HepG2 (cell line): ENCODE results near the gene ACSL4. TPM values are rescaled to one million over a fixed set of nuclear protein-coding genes. Genes with fewer than 3 reads are reported as not detected.

Experiments
- ATAC-seq: fragments of 200-7000 bp; cut with Tn5 transposase; 3 replicates; pipeline ENCODE4 v1.9.1; 2020; ENCODE audit warnings: mild to moderate bottlenecking, moderate library complexity
- BruUV-seq: library from RNA; stranded (reverse); fragments of 400-500 nt; replicated peaks from 2 replicates; lab custom pipeline; 2021; lab: Mats Ljungman, UMichigan
- CTCF ChIA-PET: fragments of 300-600 bp; formaldehyde crosslinking; extraction: SDS; loops from one replicate; lab custom pipeline; 2021; ENCODE audit warnings: low total read pairs, inconsistent platforms, low intra/inter-chr PET ratio; lab: Yijun Ruan, JAX
- POLR2A ChIA-PET: fragments of 350-600 bp; sonication (Branson Sonifier 250); formaldehyde crosslinking; loops from one replicate; lab custom pipeline; 2020; ENCODE audit warnings: antibody characterized with exemption, inconsistent platforms; lab: Yijun Ruan, JAX
- DNase-seq: peaks from one replicate; pipeline ENCODE4 v3.0.0-alpha.2; 2015; ENCODE audit warnings: low spot score
- FAIRE-seq: peaks from 3 replicates; lab custom pipeline; 2011; peaks lifted over from hg19 to GRCh38; lab: Jason Lieb, UNC
- H2AFZ ChIP-seq: one replicate; pipeline ENCODE4 v1.6.1; 2011; ENCODE audit warnings: low read length, inconsistent platforms
- H3K27ac ChIP-seq: fragments of 300-600 bp; 3 replicates; pipeline ENCODE4 v1.8.0; 2011; ENCODE audit warnings: mixed run types, mild to moderate bottlenecking, mixed read lengths, low read length, inconsistent platforms; ENCODE audit not compliant: insufficient read depth; ENCODE audit errors: extremely low read length
- H3K27me3 ChIP-seq, 2 experiments: fragments of 200-600 bp in 1 of 2; 2 replicates in 1 of 2; 3 replicates in 1 of 2; pipeline versions ENCODE4 v1.6.0 to v1.8.0; 2011; ENCODE audit warnings: low read length in 2 of 2, mild to moderate bottlenecking in 2 of 2, moderate library complexity in 2 of 2, inconsistent platforms in 1 of 2; ENCODE audit not compliant: insufficient read depth in 2 of 2, control insufficient read depth in 1 of 2
- H3K36me3 ChIP-seq, 2 experiments: fragments of 200-600 bp in 1 of 2; replicated peaks in 1 of 2; 2 replicates in 1 of 2; 3 replicates in 1 of 2; pipeline versions ENCODE4 v1.5.1 to v1.8.0; 2011; ENCODE audit warnings: low read length in 2 of 2, inconsistent platforms in 1 of 2; ENCODE audit not compliant: insufficient read depth in 2 of 2, control insufficient read depth in 1 of 2
- H3K4me1 ChIP-seq: 2 replicates; pipeline ENCODE4 v1.5.1; 2012; ENCODE audit warnings: low read length, inconsistent platforms; ENCODE audit not compliant: insufficient read depth
- H3K4me2 ChIP-seq: 2 replicates; pipeline ENCODE4 v1.6.0; 2011; ENCODE audit warnings: low read depth, low read length, inconsistent platforms
- H3K4me3 ChIP-seq, 3 experiments: fragments of 200-600 bp in 1 of 3; sonication (generic), shearing (Covaris generic) in 1 of 3; replicated peaks in 1 of 3; 2 replicates each; pipeline ENCODE4 v1.5.1; 2011 to 2016; ENCODE audit warnings: low read length in 3 of 3, inconsistent platforms in 2 of 3, low read depth in 2 of 3, mild to moderate bottlenecking in 2 of 3, control low read depth in 1 of 3, mixed read lengths in 1 of 3; ENCODE audit not compliant: insufficient read depth in 1 of 3
- H3K79me2 ChIP-seq: one replicate; pipeline ENCODE4 v1.6.1; 2011; ENCODE audit warnings: low read length, inconsistent platforms; ENCODE audit not compliant: insufficient read depth
- H3K9ac ChIP-seq: 2 replicates; pipeline ENCODE4 v1.6.0; 2011; ENCODE audit warnings: mild to moderate bottlenecking, low read depth, low read length, inconsistent platforms; ENCODE audit not compliant: insufficient read depth
- H3K9me3 ChIP-seq: 2 replicates; pipeline ENCODE4 v1.5.1; 2012; ENCODE audit warnings: mild to moderate bottlenecking, low read length
- H4K20me1 ChIP-seq: 2 replicates; pipeline ENCODE4 v1.6.0; 2011; ENCODE audit warnings: inconsistent platforms, mild to moderate bottlenecking, low read length, moderate library complexity; ENCODE audit not compliant: insufficient read depth
- BRD4 ChIP-seq: sonication (generic); formaldehyde crosslinking; IDR thresholded peaks from 2 replicates; pipeline ENCODE4 v1.4.0; 2020; ENCODE audit warnings: missing genetic modification reagents
- ELF4 ChIP-seq: sonication (generic); formaldehyde crosslinking; IDR thresholded peaks from 2 replicates; pipeline ENCODE4 v1.5.0; 2020; ENCODE audit warnings: missing genetic modification reagents, mild to moderate bottlenecking, moderate library complexity, borderline replicate concordance
- FOSL2 ChIP-seq: sonication (generic); formaldehyde crosslinking; IDR thresholded peaks from 2 replicates; pipeline ENCODE4 v1.4.0; 2020; ENCODE audit warnings: missing genetic modification reagents
- FOXP4 ChIP-seq: sonication (generic); formaldehyde crosslinking; IDR thresholded peaks from 2 replicates; pipeline ENCODE4 v1.4.0; 2020; ENCODE audit warnings: missing genetic modification reagents
- NCOA2 ChIP-seq: sonication (generic); formaldehyde crosslinking; IDR thresholded peaks from 2 replicates; pipeline ENCODE4 v1.8.0; 2022; ENCODE audit warnings: inconsistent platforms
- NCOR1 ChIP-seq: fragments of 200-600 bp; sonication (generic); IDR thresholded peaks from 2 replicates; pipeline ENCODE4 v1.7.0; 2017; ENCODE audit warnings: antibody characterized with exemption, low read length, borderline replicate concordance
- NKX3-1 ChIP-seq: sonication (generic); formaldehyde crosslinking; IDR thresholded peaks from 2 replicates; pipeline ENCODE4 v1.5.0; 2020; ENCODE audit warnings: missing genetic modification reagents
- ONECUT2 ChIP-seq: sonication (generic); formaldehyde crosslinking; IDR thresholded peaks from 2 replicates; pipeline ENCODE4 v1.4.0; 2020; ENCODE audit warnings: missing genetic modification reagents
- PBX3 ChIP-seq: sonication (generic); formaldehyde crosslinking; IDR thresholded peaks from 2 replicates; pipeline ENCODE4 v1.8.1; 2023; ENCODE audit warnings: missing genetic modification reagents, inconsistent platforms, borderline replicate concordance
- RARG ChIP-seq: sonication (generic); formaldehyde crosslinking; IDR thresholded peaks from 2 replicates; pipeline ENCODE4 v1.4.0; 2020; ENCODE audit warnings: low read depth, mild to moderate bottlenecking, missing genetic modification reagents
- TP53 ChIP-seq: sonication (generic); formaldehyde crosslinking; conservative IDR thresholded peaks from 2 replicates; pipeline ENCODE4 v1.4.0; 2020; ENCODE audit warnings: missing genetic modification reagents
- ZEB1 ChIP-seq: IDR thresholded peaks from 2 replicates; pipeline ENCODE4 v1.6.1; 2012; ENCODE audit warnings: mild to moderate bottlenecking, low read depth, inconsistent platforms; ENCODE audit not compliant: insufficient replicate concordance
- ZNF513 ChIP-seq: sonication (generic); formaldehyde crosslinking; conservative IDR thresholded peaks from 2 replicates; pipeline ENCODE4 v1.5.0; 2020; ENCODE audit warnings: missing genetic modification reagents
- ZNF557 ChIP-seq: sonication (generic); formaldehyde crosslinking; IDR thresholded peaks from 2 replicates; pipeline ENCODE4 v1.4.0; 2020; ENCODE audit warnings: missing genetic modification reagents
- ZNF777 ChIP-seq: sonication (generic); formaldehyde crosslinking; IDR thresholded peaks from 2 replicates; pipeline ENCODE4 v1.4.0; 2020; ENCODE audit warnings: missing genetic modification reagents
- ZNF780A ChIP-seq: sonication (generic); formaldehyde crosslinking; IDR thresholded peaks from 2 replicates; pipeline ENCODE4 v1.8.0; 2022; ENCODE audit warnings: mild to moderate bottlenecking, missing genetic modification reagents, moderate library complexity
- WGBS: methylation state at CpG from one replicate; pipeline ENCODE4 v1.1.6; 2017; ENCODE audit warnings: low lambda C conversion rate; 5-methylcytosine and 5-hydroxymethylcytosine counted together
- in situ Hi-C: cut with HindIII; loops from 2 replicates; pipeline ENCODE4 v1.10.0; 2017; ENCODE audit warnings: low pct_unique_long_range_greater_than_20kb; ENCODE audit not compliant: extremely low pct_ligation_motif_present
- intact Hi-C: fragments of 100-400 bp; cut with micrococcal nuclease; formaldehyde crosslinking; loops from one replicate; pipeline ENCODE4 v1.10.0; 2022; ENCODE audit not compliant: unreplicated experiment
- polyA plus RNA-seq, 8 experiments: library from polyadenylated mRNA; depleted of rRNA in 3 of 8; stranded (reverse) in 7 of 8; unstranded in 1 of 8; fragments of >200 nt; fragmentation: Illumina TruSeq in 4 of 8; extraction: Trizol in 4 of 8; gene quantifications; 2 replicates each; pipeline versions ENCODE4 v1.2.1 to v1.2.3, GENCODE V29; 2011 to 2016; ENCODE audit warnings: low read depth in 4 of 8, missing spikeins in 1 of 8, mixed read lengths in 1 of 8; ENCODE audit not compliant: insufficient read depth in 1 of 8
- total RNA-seq, 5 experiments: library from RNA; depleted of rRNA; stranded (reverse); fragments of >200 nt; fragmentation: Illumina TruSeq; extraction: Trizol; gene quantifications; 2 replicates each; pipeline ENCODE4 v1.2.3, GENCODE V29; 2016; ENCODE audit warnings: low read depth in 1 of 5
- TF ChIP-seq, protein P1 (sequence below): sonication (generic); formaldehyde crosslinking; IDR thresholded peaks from 2 replicates; pipeline ENCODE4 v1.4.0; 2020; ENCODE audit warnings: missing genetic modification reagents, borderline replicate concordance

ACSL4 gene
- total and polyA plus RNA-seq, 2 of the 13 experiments (the other 11 are each of a cell fraction or from before 2014, with no cell fraction given) = 207 to 316 TPM

GRCh38 chrX:109709129-109709631 lies 23.9 kb downstream of the ACSL4 start:
- POLR2A ChIA-PET = interaction anchor here (1.0 kb wide), 1 partner anchor 23 kb away, joined by 3 read pairs; the partner anchor contains the start of gene ACSL4
- no peak for TF ChIP-seq TP53
- TF ChIP-seq, protein P1, sequence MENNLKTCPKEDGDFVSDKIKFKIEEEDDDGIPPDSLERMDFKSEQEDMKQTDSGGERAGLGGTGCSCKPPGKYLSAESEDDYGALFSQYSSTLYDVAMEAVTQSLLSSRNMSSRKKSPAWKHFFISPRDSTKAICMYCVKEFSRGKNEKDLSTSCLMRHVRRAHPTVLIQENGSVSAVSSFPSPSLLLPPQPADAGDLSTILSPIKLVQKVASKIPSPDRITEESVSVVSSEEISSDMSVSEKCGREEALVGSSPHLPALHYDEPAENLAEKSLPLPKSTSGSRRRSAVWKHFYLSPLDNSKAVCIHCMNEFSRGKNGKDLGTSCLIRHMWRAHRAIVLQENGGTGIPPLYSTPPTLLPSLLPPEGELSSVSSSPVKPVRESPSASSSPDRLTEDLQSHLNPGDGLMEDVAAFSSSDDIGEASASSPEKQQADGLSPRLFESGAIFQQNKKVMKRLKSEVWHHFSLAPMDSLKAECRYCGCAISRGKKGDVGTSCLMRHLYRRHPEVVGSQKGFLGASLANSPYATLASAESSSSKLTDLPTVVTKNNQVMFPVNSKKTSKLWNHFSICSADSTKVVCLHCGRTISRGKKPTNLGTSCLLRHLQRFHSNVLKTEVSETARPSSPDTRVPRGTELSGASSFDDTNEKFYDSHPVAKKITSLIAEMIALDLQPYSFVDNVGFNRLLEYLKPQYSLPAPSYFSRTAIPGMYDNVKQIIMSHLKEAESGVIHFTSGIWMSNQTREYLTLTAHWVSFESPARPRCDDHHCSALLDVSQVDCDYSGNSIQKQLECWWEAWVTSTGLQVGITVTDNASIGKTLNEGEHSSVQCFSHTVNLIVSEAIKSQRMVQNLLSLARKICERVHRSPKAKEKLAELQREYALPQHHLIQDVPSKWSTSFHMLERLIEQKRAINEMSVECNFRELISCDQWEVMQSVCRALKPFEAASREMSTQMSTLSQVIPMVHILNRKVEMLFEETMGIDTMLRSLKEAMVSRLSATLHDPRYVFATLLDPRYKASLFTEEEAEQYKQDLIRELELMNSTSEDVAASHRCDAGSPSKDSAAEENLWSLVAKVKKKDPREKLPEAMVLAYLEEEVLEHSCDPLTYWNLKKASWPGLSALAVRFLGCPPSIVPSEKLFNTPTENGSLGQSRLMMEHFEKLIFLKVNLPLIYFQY (CRISPR knock-in tag) = no peak
- no peak for TF ChIP-seq ZNF513 (CRISPR knock-in tag)
- no peak for TF ChIP-seq RARG (CRISPR knock-in tag)
- peak; percentile 51 for TF ChIP-seq ZEB1
- TF ChIP-seq BRD4 (CRISPR knock-in tag) = no peak
- TF ChIP-seq ZNF777 = no peak
- TF ChIP-seq ZNF780A (CRISPR knock-in tag) = no peak
- TF ChIP-seq ZNF557 = no peak
- no peak for TF ChIP-seq FOXP4 (CRISPR knock-in tag)
- TF ChIP-seq ELF4 = no peak
- no peak for TF ChIP-seq NKX3-1 (CRISPR knock-in tag)
- no peak for TF ChIP-seq NCOR1
- TF ChIP-seq PBX3 (CRISPR knock-in tag) = no peak
- peak; percentile 66 for TF ChIP-seq NCOA2 (CRISPR knock-in tag)
- 0 out of 2 replicates have a peak, but pooled peaks have one; percentile 6 for TF ChIP-seq FOSL2 (CRISPR knock-in tag)
- no peak for TF ChIP-seq ONECUT2 (CRISPR knock-in tag)

More at GRCh38 chrX:109709129-109709631, 23.9 kb downstream of the ACSL4 start:
- Histone ChIP-seq H3K4me1 (peaks cover 94% of the 10 kb centered on the region), H2AFZ (no peak overlapping the region), H3K4me3 (no peak overlapping the region), H4K20me1 (peaks cover 98% of the 10 kb centered on the region), H3K79me2 (peaks cover 98% of the 10 kb centered on the region), H3K4me2 (peak overlapping the region; percentile 3; the same call in 1 of the 2 replicates), H3K27me3 (no peaks in the 10 kb centered on the region), H3K27ac (peak overlapping the region; percentile 46), H3K36me3 (peaks cover 2 to 23% of the 10 kb centered on the region in 2 experiments; a peak in 4 of 5 replicates), H3K9me3 (no peaks in the 10 kb centered on the region), H3K9ac (no peak overlapping the region)
- DNase-seq (peak; percentile 82), ATAC-seq (peak; percentile 22), FAIRE-seq (no peak)
- CTCF ChIA-PET = no interaction called here
- intact Hi-C loops (no loop called here), in situ Hi-C loops (no loop called here)
- no TSS peak for BruUV-seq
- 22% methylated on average over 3 of the region's 3 CpGs for WGBS
